Liver (tissue), 9 donors: ENCODE measurements around the gene PEX3. TPM values are rescaled to one million over a fixed set of nuclear protein-coding genes. Genes with fewer than 3 reads are reported as not detected.

ENCODE experiments used
- DNase-seq: peaks from one replicate; pipeline ENCODE4 v3.0.0-alpha.2; 2017; ENCODE audit warnings: low spot score
- H3K27ac ChIP-seq, 2 donors: one replicate each; pipeline ENCODE4 v1.7.0; 2013; ENCODE audit warnings: inconsistent platforms in 2 of 2, low read length in 2 of 2, control low read depth in 1 of 2, low read depth in 1 of 2, mild to moderate bottlenecking in 1 of 2
- H3K27me3 ChIP-seq, 4 donors: one replicate each; pipeline versions ENCODE4 v1.6.1 to v1.7.0; 2013; ENCODE audit warnings: low read length in 3 of 4, inconsistent platforms in 1 of 4, mild to moderate bottlenecking in 1 of 4, moderate library complexity in 1 of 4; ENCODE audit not compliant: control insufficient read depth in 4 of 4, insufficient read depth in 4 of 4
- H3K36me3 ChIP-seq, 4 donors: one replicate each; pipeline versions ENCODE4 v1.6.1 to v1.7.0; 2013; ENCODE audit warnings: low read length in 3 of 4, mild to moderate bottlenecking in 3 of 4, low read depth in 1 of 4, moderate library complexity in 1 of 4; ENCODE audit not compliant: control insufficient read depth in 4 of 4, insufficient read depth in 3 of 4
- H3K4me1 ChIP-seq, 4 donors: one replicate each; pipeline versions ENCODE4 v1.6.1 to v1.7.0; 2013; ENCODE audit warnings: low read length in 3 of 4, mild to moderate bottlenecking in 3 of 4, moderate library complexity in 1 of 4; ENCODE audit not compliant: control insufficient read depth in 4 of 4, insufficient read depth in 4 of 4
- H3K4me3 ChIP-seq, 3 donors: one replicate each; pipeline versions ENCODE4 v1.6.1 to v1.7.0; 2013; ENCODE audit warnings: low read length in 3 of 3, control low read depth in 1 of 3, low read depth in 1 of 3, mild to moderate bottlenecking in 1 of 3
- H3K9ac ChIP-seq, 2 donors: one replicate each; pipeline ENCODE4 v1.7.0; 2013; ENCODE audit warnings: low read length in 2 of 2, mild to moderate bottlenecking in 2 of 2, moderate library complexity in 2 of 2, control low read depth in 1 of 2, low read depth in 1 of 2
- H3K9me3 ChIP-seq, 4 donors: one replicate each; pipeline versions ENCODE4 v1.6.1 to v1.7.0; 2013; ENCODE audit warnings: low read length in 3 of 4; ENCODE audit not compliant: control insufficient read depth in 4 of 4
- ATF3 ChIP-seq: IDR thresholded peaks from 2 replicates; pipeline ENCODE4 v1.6.1; 2016; ENCODE audit warnings: antibody characterized with exemption
- CTCF ChIP-seq: fragments of 150-350 bp; IDR thresholded peaks from 2 replicates; pipeline ENCODE4 v1.5.1; 2017; ENCODE audit warnings: improper control_type of control experiment, low read depth, low read length; ENCODE audit not compliant: missing input control
- FOXA1 ChIP-seq: IDR thresholded peaks from 2 replicates; pipeline ENCODE4 v1.6.1; 2016; ENCODE audit warnings: antibody characterized with exemption
- FOXA2 ChIP-seq: IDR thresholded peaks from 2 replicates; pipeline ENCODE4 v1.6.1; 2016; ENCODE audit warnings: antibody characterized with exemption
- GABPA ChIP-seq, 2 donors: IDR thresholded peaks in 1 of 2; conservative IDR thresholded peaks in 1 of 2; 2 replicates each; pipeline ENCODE4 v1.6.1; 2016; ENCODE audit warnings: antibody characterized with exemption in 2 of 2, mild to moderate bottlenecking in 1 of 2, moderate library complexity in 1 of 2
- HNF4A ChIP-seq, 2 donors: conservative IDR thresholded peaks; 2 replicates each; pipeline ENCODE4 v1.6.1; 2016; ENCODE audit warnings: antibody characterized with exemption in 2 of 2, mild to moderate bottlenecking in 2 of 2
- HNF4G ChIP-seq: IDR thresholded peaks from 2 replicates; pipeline ENCODE4 v1.6.1; 2016; ENCODE audit warnings: antibody characterized with exemption
- JUND ChIP-seq, 2 donors: IDR thresholded peaks; 2 replicates each; pipeline ENCODE4 v1.6.1; 2016; ENCODE audit warnings: antibody characterized with exemption in 2 of 2
- MAX ChIP-seq: IDR thresholded peaks from 2 replicates; pipeline ENCODE4 v1.6.1; 2016; ENCODE audit warnings: antibody characterized with exemption
- RAD21 ChIP-seq, 2 donors: IDR thresholded peaks; 2 replicates each; pipeline ENCODE4 v1.6.1; 2016; ENCODE audit warnings: antibody characterized with exemption in 2 of 2, mild to moderate bottlenecking in 2 of 2
- REST ChIP-seq: IDR thresholded peaks from 2 replicates; pipeline ENCODE4 v1.6.1; 2016; ENCODE audit warnings: antibody characterized with exemption, mild to moderate bottlenecking
- RXRA ChIP-seq, 2 donors: IDR thresholded peaks; 2 replicates each; pipeline ENCODE4 v1.6.1; 2017 to 2018; ENCODE audit warnings: antibody characterized with exemption in 2 of 2, mild to moderate bottlenecking in 1 of 2
- SP1 ChIP-seq: IDR thresholded peaks from 2 replicates; pipeline ENCODE4 v1.6.1; 2018; ENCODE audit warnings: antibody characterized with exemption, mild to moderate bottlenecking
- TAF1 ChIP-seq: conservative IDR thresholded peaks from 2 replicates; pipeline ENCODE4 v1.6.1; 2016; ENCODE audit warnings: antibody characterized with exemption, mild to moderate bottlenecking
- YY1 ChIP-seq: IDR thresholded peaks from 2 replicates; pipeline ENCODE4 v1.6.1; 2016; ENCODE audit warnings: antibody characterized with exemption, mild to moderate bottlenecking
- ZBTB33 ChIP-seq: IDR thresholded peaks from 2 replicates; pipeline ENCODE4 v1.6.1; 2016; ENCODE audit warnings: antibody characterized with exemption
- WGBS: extraction: QIAGEN DNeasy Blood & Tissue Kit; methylation state at CpG from one replicate; pipeline ENCODE4 v1.1.7; 2013; 5-methylcytosine and 5-hydroxymethylcytosine counted together
- polyA plus RNA-seq, 2 donors: library from polyadenylated mRNA; stranded (reverse) in 1 of 2; unstranded in 1 of 2; fragments of 200-250 nt in 1 of 2; fragments of >200 nt in 1 of 2; fragmentation: Nextera tagmentation in 1 of 2; extraction: Ambion mirVana in 1 of 2; gene quantifications; one replicate each; pipeline versions ENCODE4 v1.2.1 to v1.2.3, GENCODE V29; 2013 to 2015
- total RNA-seq, 2 donors: library from RNA; depleted of rRNA; stranded (reverse); fragments of >200 nt; gene quantifications; one replicate each; pipeline ENCODE4 v1.2.3, GENCODE V29; 2014
- donor health status: healthy.
- donor health status: healthy.
- donor health status: healthy.
- donor health status: healthy.
- donor health status: healthy.

The PEX3 gene
- total and polyA plus RNA-seq, 4 donors = 12.7 to 27.2 (median 15.2) TPM

GRCh38 chr6:143515061-143515760, 64.6 kb downstream of the PEX3 start:
- H3K9ac ChIP-seq = no peak overlapping the region
- no peak overlapping the region for H3K4me3 ChIP-seq
- 84% methylated on average over 12 of the region's 12 CpGs for WGBS
- peaks cover 0 to 17% (median 6%) of the 10 kb centered on the region in 4 donors for H3K4me1 ChIP-seq
- no peak overlapping the region for H3K27ac ChIP-seq
- no peak for TF ChIP-seq RXRA (IDR thresholded peaks at IDR 0.05)
- no peak for TF ChIP-seq YY1
- TF ChIP-seq REST = no peak
- TF ChIP-seq GABPA (IDR thresholded peaks at IDR 0.05 in 1 of 2, conservative IDR thresholded peaks at IDR 0.05 in 1 of 2) = no peak
- no peak for TF ChIP-seq FOXA2
- TF ChIP-seq ZBTB33 = no peak
- no peak for DNase-seq
- H3K27me3 ChIP-seq = no peaks in the 10 kb centered on the region
- H3K36me3 ChIP-seq = no peaks in the 10 kb centered on the region
- H3K9me3 ChIP-seq = no peaks in the 10 kb centered on the region

GRCh38 chr6:143515766-143516355, 65.3 kb downstream of the PEX3 start:
- Histone ChIP-seq H3K4me1 (peaks cover 0 to 11% (median 4%) of the 10 kb centered on the region in 4 donors), H3K27ac (no peak overlapping the region), H3K9ac (no peak overlapping the region), H3K4me3 (no peak overlapping the region), H3K9me3 (no peaks in the 10 kb centered on the region), H3K27me3 (no peaks in the 10 kb centered on the region), H3K36me3 (no peaks in the 10 kb centered on the region)
- WGBS = 90% methylated on average over 7 of the region's 7 CpGs
- DNase-seq = no peak
- TF ChIP-seq RAD21 (IDR thresholded peaks at IDR 0.05) = no peak
- no peak for TF ChIP-seq SP1
- TF ChIP-seq FOXA2 = no peak
- TF ChIP-seq YY1 = no peak
- TF ChIP-seq CTCF = no peak
- TF ChIP-seq MAX = no peak
- TF ChIP-seq JUND (IDR thresholded peaks at IDR 0.05) = no peak
- TF ChIP-seq TAF1 = no peak
- no peak for TF ChIP-seq RXRA (IDR thresholded peaks at IDR 0.05)
- TF ChIP-seq HNF4G = no peak
- no peak for TF ChIP-seq FOXA1
- TF ChIP-seq HNF4A (conservative IDR thresholded peaks at IDR 0.05) = no peak
- TF ChIP-seq ATF3 = no peak
